Measurements from ENCODE around the gene SORCS2.

SORCS2 gene

DNA sequence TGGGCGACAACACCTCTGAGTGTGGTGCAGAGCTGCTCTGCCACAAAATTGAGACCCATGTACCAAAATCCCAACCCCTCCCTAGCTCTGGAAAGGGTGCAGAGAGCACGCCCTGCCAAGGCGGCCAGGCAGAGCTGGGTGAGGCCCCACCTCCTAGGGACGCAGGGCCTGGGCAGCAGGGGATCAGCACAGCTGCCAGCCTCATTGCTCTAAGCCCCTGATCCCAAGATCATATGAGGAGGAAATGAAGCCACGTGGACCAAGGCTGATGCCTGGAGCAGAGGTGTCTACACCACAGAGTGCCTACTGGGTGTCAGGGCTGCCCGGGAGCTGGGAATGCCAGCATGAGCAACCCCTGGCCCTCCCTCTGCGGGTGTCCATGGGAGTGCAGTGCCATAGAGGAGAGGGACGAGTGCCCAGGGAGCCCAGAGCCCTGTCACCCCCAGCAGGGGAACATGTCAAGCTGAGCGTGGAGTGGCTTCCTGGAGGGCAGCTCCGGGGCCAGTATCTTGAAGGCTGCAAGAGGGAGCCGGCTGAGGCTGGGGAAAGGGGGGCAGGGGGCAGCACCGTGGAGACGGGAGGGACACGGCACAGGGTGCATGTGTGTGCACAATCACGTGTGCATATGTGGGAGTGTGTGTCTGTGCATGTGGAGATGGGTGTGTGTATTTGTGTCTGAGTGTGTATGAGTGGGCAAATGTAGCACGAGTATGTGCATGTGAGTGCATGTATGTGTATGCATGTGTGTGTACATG is 306.3 kb downstream of the SORCS2 start:
- Histone ChIP-seq H3K4me1 (ENCODE audit: insufficient read depth, low read length) (no peaks in the 10 kb centered on the region), H3K9ac (ENCODE audit: low read depth, low read length) (no peak overlapping the region), H3K9me3 (ENCODE audit: control insufficient read depth, insufficient read depth, low read length) (no peaks in the 10 kb centered on the region), H3K36me3 (ENCODE audit: insufficient read depth, low read length) (no peaks in the 10 kb centered on the region)

DNA sequence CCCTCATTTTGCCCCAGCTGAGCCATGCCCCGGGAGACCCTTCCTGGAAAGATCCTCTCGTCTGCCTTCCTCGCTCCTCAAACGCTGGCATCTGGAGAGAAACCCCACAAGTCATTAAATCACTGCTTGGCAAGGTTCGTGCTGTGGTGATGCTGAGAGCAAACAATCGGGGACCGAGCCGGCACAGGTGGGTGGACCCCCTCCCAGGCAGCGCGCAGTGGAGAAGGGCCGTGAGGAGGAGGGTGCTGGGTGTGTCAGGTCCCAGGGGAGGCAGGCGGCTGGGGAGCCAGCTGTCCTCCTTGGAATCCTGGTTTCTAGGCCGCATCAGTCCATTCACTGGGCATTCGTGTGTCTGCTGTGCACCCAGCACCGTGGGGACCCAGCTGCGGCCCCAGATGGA is 307.3 kb downstream of the SORCS2 start:
- Histone ChIP-seq H3K36me3 (ENCODE audit: insufficient read depth, low read length) (no peaks in the 10 kb centered on the region), H3K9ac (ENCODE audit: low read depth, low read length) (no peak overlapping the region), H3K4me1 (ENCODE audit: insufficient read depth, low read length) (no peaks in the 10 kb centered on the region), H3K9me3 (ENCODE audit: control insufficient read depth, insufficient read depth, low read length) (no peaks in the 10 kb centered on the region)

DNA sequence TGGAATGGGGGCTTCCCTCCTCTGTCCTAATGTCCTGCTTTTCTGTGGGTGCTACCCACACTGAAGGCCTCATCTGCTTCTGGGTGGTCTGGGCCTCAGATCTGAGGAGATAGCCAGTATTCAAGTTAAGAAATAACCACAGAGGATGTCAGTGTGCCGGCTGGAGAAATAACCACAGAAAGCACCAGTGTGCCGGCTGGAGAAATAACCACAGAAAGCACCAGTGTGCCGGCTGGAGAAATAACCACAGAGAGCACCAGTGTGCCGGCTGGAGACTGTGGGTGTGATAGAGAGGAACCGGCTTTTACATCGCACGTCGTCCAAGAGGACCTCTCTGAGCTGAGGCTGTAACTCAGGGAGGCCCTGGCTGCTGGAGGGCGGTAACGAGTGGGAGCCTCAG is 308.1 kb downstream of the SORCS2 start:
- Histone ChIP-seq H3K9ac (ENCODE audit: low read depth, low read length) (no peak overlapping the region), H3K4me1 (ENCODE audit: insufficient read depth, low read length) (no peaks in the 10 kb centered on the region), H3K9me3 (ENCODE audit: control insufficient read depth, insufficient read depth, low read length) (no peaks in the 10 kb centered on the region), H3K36me3 (ENCODE audit: insufficient read depth, low read length) (no peaks in the 10 kb centered on the region)

DNA sequence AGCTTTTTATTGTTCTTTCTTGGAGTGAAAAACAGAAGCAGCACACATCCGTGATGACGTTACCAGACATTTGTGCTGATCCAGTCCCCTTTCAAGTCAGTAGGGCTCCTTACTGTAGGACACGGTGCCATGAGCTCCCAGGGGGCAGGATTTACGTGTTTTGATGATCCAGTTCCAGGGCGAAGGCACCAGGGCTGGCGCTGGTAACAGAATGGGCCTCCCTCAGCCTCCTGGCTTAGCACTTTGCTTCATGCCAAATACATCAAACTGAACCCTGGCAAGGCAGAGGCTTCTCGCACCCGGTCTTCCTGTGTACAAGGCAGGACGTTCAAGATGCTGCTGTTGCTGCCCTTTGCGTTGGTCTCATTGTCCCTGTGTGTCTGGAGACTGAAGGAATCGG is 309.0 kb downstream of the SORCS2 start:
- no peaks in the 10 kb centered on the region for H3K4me1 ChIP-seq (ENCODE audit: insufficient read depth, low read length)
- no peaks in the 10 kb centered on the region for H3K36me3 ChIP-seq (ENCODE audit: insufficient read depth, low read length)
- H3K9ac ChIP-seq (ENCODE audit: low read depth, low read length) = no peak overlapping the region
- H3K9me3 ChIP-seq (ENCODE audit: control insufficient read depth, insufficient read depth, low read length) = no peaks in the 10 kb centered on the region

DNA sequence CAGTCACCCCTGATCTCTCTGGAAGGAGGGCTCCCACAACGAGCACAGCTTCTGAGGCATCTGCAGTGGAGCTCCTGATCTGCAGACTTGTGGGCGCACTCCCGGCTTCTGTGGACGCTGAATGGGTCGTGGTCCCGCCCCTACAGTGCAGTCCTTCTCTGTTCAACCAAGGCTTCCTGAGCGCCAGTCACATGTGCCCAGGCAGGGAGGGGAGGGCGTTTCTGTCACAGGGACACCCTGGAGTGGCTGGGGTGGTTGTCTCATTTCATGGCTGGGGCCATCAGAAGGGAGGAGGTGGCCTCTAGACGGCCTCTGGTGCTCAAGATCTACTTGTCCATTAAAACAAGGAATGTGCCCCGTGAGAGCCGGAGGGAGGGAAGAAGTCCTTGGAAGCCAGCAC is 309.5 kb downstream of the SORCS2 start:
- no peaks in the 10 kb centered on the region for H3K9me3 ChIP-seq (ENCODE audit: control insufficient read depth, insufficient read depth, low read length)

DNA sequence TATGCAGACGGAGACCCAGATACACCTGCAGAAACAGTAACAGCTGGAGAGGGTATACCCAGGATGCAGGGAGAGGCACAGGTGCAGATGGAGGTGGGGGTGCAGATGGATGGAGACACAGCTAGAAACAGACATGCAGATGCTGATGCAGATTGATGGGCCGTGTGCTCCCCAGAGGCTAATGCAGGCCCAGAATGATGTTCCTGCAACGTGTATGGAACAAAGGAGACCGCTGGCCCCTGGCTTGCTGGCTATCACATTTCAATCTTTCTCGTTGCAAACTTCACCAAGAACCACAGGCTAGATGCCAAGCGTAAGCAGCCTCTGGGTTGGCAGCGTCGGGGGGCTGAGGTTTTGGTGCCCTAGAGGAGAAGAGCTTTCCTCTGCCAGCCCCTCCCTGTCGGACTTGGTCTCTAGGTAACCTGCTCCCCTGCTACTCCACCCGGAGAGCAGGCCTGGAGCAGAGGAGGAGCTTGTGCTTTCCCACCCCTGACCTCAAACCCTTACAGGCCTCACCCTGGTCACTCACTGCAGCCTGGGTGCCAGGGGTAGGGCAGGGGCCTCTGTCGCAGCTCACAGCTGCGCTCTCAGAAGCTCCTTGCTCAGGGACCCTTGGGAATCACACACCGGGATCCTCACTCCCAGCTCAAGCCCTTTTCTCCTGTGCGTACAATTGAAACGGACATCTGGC is 311.4 kb downstream of the SORCS2 start:
- H3K9me3 ChIP-seq (ENCODE audit: control insufficient read depth, insufficient read depth, low read length) = no peaks in the 10 kb centered on the region
- H3K36me3 ChIP-seq (ENCODE audit: insufficient read depth, low read length) = no peaks in the 10 kb centered on the region
- H3K4me1 ChIP-seq (ENCODE audit: insufficient read depth, low read length) = no peaks in the 10 kb centered on the region
- H3K9ac ChIP-seq (ENCODE audit: low read depth, low read length) = no peak overlapping the region

More for the DNA sequence above, 309.5 kb downstream of the SORCS2 start:
- Histone ChIP-seq H3K36me3 (ENCODE audit: insufficient read depth, low read length) (no peaks in the 10 kb centered on the region), H3K4me1 (ENCODE audit: insufficient read depth, low read length) (no peaks in the 10 kb centered on the region), H3K9ac (ENCODE audit: low read depth, low read length) (no peak overlapping the region)

DNA sequence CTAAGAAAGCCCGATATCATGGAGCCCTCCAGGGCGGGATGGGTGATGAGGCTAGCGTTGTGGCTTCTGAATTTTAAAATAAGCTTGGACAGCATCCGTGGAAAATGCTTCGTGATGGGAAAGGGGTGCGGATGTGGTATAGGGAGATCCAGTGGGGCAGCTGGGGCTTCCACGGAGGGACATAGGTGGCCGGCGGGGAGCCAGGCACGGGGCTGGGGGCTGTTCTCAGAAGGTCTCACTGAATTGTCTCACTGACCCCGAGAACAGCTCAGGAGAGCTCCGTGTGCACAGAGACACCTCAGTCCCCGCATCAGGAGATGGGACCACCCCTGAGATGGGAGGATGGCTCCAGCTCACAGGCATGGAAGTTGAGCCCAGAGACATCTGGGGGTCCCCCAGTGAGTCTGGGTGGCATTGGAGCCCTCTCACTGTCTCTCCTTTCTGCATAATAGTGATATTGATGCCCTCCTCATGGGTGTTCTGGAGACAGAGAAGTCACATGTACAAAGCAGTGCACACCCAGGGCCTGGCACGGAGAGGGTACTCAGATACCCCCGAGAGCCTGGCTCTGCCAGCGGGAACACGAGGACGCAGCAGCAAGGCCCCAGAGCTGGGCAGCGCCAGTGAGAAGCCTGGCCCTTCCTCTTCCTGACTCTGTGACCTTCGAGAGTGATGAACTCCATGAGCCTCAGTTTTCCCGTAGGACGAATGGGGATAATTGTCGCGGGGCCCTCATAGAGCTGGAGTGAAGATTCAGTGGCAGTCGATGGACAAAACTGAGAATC is 313.0 kb downstream of the SORCS2 start:
- no peak overlapping the region for H3K9ac ChIP-seq (ENCODE audit: low read depth, low read length)
- no peaks in the 10 kb centered on the region for H3K9me3 ChIP-seq (ENCODE audit: control insufficient read depth, insufficient read depth, low read length)
- H3K4me1 ChIP-seq (ENCODE audit: insufficient read depth, low read length) = no peaks in the 10 kb centered on the region
- H3K36me3 ChIP-seq (ENCODE audit: insufficient read depth, low read length) = no peaks in the 10 kb centered on the region

DNA sequence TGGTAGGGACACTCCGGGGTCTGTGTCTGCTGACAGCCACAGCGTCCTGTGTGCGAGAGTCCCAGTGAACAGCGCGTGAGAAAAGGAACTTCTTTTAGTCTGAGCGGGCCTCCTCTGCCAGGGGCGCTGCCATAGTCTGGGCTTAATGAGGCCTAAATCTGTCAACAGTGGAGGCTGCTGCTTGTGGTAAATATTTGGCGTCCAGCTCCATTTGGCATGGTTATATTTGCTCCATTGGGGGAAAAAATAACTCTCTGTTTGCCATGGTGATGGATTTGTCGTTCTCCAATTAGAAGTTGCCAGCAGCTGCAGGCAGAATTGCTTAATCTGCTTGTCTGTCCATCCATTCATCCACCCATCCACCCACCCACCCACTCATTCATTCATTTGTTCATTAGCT is 313.8 kb downstream of the SORCS2 start:
- Histone ChIP-seq H3K9me3 (ENCODE audit: control insufficient read depth, insufficient read depth, low read length) (no peaks in the 10 kb centered on the region), H3K4me1 (ENCODE audit: insufficient read depth, low read length) (no peaks in the 10 kb centered on the region), H3K36me3 (ENCODE audit: insufficient read depth, low read length) (no peaks in the 10 kb centered on the region), H3K9ac (ENCODE audit: low read depth, low read length) (no peak overlapping the region)

DNA sequence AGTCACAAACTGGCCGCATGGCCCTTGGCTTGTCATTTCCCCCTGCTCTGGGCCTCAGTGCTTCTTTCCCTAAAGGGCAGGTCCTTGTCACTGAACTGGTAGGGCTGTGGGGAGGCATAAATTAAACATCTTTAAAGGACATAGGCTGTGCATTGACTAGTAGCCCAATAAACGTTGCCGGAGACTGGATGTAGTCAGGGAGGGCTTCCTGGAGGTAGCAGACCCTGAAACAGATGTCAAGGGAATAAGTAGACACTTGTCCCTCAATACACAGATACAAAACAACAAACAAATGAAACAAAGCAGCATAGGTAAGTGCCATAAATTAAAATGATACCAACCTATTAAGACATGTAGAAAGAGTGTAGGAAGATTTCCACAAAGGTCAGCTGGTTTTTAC is 314.2 kb downstream of the SORCS2 start:
- Histone ChIP-seq H3K36me3 (ENCODE audit: insufficient read depth, low read length) (no peaks in the 10 kb centered on the region), H3K9ac (ENCODE audit: low read depth, low read length) (no peak overlapping the region), H3K9me3 (ENCODE audit: control insufficient read depth, insufficient read depth, low read length) (no peaks in the 10 kb centered on the region), H3K4me1 (ENCODE audit: insufficient read depth, low read length) (no peaks in the 10 kb centered on the region)

DNA sequence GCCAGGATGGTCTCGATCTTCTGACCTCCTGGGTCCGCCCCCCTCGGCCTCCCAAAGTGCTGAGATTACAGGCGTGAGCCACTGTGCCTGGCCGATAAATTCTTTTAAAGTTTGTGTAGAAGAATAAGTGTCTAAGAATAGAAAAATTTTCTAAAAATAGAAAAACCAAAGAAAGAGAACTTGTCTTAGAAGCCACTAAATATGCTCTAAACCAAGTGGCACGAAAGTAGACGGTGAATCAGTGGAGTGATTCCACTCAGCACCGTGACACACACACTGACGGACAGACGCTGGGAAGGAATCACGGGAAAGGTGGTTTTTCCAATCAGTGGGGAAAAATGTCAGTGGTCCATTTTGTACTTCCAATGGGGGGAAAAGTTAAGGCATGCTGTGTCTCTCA is 315.0 kb downstream of the SORCS2 start:
- Histone ChIP-seq H3K9ac (ENCODE audit: low read depth, low read length) (no peak overlapping the region), H3K36me3 (ENCODE audit: insufficient read depth, low read length) (no peaks in the 10 kb centered on the region), H3K9me3 (ENCODE audit: control insufficient read depth, insufficient read depth, low read length) (no peaks in the 10 kb centered on the region), H3K4me1 (ENCODE audit: insufficient read depth, low read length) (no peaks in the 10 kb centered on the region; the same call in 1 of the 2 replicates)

DNA sequence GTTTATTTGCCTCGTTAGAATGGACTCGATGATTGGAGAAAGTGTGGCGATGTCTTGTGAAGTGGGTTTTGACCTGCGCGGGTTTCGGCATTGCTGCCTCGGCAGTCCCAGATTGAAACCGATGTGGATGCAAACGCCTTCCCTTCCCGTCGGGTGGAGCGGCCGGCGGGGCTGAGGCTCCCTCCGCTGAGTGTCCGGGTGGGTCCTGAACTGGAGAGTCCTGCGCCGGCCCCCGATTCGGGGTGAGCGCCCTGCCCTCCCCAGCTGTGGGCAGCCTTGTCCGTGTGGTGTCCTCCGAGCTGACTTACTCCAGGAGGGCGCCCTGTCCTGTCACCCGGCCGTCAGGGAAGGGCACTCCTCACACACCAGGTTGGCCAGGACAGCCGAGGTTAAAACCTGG is 317.7 kb downstream of the SORCS2 start:
- Histone ChIP-seq H3K4me1 (ENCODE audit: insufficient read depth, low read length) (peaks cover 5% of the 10 kb centered on the region; the same call in 1 of the 2 replicates), H3K36me3 (ENCODE audit: insufficient read depth, low read length) (no peaks in the 10 kb centered on the region), H3K9ac (ENCODE audit: low read depth, low read length) (no peak overlapping the region), H3K9me3 (ENCODE audit: control insufficient read depth, insufficient read depth, low read length) (no peaks in the 10 kb centered on the region)

DNA sequence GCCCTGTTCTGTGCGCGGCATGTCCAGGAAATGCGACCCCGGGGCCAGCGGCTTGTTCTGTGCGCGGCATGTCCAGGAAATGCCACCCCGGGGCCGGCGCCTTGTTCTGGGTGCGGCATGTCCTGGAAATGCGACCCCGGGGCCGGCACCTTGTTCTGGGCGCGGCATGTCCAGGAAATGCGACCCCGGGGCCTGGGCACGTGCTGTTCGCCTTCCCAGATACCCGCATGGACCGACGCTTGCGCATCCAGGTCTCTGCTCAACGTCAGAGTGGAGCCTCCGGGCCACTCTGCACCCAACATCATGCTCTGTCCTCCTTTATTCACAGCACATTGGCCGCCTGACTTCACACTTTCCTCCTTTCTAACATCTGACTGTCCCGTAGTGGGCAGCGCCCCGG is 318.2 kb downstream of the SORCS2 start:
- Histone ChIP-seq H3K9ac (ENCODE audit: low read depth, low read length) (no peak overlapping the region), H3K36me3 (ENCODE audit: insufficient read depth, low read length) (no peaks in the 10 kb centered on the region), H3K9me3 (ENCODE audit: control insufficient read depth, insufficient read depth, low read length) (no peaks in the 10 kb centered on the region), H3K4me1 (ENCODE audit: insufficient read depth, low read length) (peaks cover 7% of the 10 kb centered on the region; the same call in 1 of the 2 replicates)

DNA sequence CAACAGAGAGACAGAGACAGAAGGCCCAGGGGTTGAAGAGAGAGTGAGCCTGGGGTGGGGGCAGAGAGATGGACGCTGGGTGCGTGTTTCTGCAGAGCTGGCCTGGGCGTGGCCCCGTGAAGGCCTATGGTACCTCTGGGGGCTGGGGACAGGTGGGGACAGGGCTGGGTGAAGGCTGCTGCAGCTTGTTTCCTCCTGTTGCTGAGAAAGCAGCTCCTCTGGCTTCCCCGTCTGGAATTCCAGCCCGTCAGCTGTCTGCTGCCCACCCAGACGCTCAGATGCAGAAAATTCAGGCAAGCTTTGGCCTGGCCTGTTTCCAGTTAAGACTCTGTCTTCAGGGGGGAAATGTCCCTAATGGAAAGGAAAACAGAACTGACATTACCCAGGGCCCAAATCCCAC is 319.2 kb downstream of the SORCS2 start:
- Histone ChIP-seq H3K36me3 (ENCODE audit: insufficient read depth, low read length) (no peaks in the 10 kb centered on the region), H3K4me1 (ENCODE audit: insufficient read depth, low read length) (peaks cover 11% of the 10 kb centered on the region; the same call in 1 of the 2 replicates), H3K9ac (ENCODE audit: low read depth, low read length) (no peak overlapping the region), H3K9me3 (ENCODE audit: control insufficient read depth, insufficient read depth, low read length) (no peaks in the 10 kb centered on the region)

DNA sequence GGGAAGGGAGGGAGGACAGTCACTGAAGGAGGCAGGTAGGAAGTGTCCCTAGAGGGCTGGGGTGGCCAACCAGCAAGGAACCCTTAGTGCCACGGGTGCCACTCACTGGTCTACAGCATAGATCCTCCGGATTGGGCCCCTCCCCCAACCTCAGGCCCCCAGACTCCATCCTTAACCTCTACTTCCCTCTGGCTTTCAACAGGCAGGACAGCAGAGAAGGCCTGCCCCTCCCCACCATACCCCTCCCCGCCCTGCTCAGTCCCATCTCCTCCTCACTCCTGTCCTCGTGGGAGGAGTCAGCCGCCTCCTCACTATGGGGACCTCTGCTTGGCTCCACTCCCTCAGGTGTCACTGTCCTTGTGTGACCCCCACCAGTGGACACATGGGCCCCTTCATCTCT is 320.1 kb downstream of the SORCS2 start:
- H3K4me1 ChIP-seq (ENCODE audit: insufficient read depth, low read length) = peaks cover 14% of the 10 kb centered on the region
- H3K9ac ChIP-seq (ENCODE audit: low read depth, low read length) = no peak overlapping the region
- no peaks in the 10 kb centered on the region for H3K9me3 ChIP-seq (ENCODE audit: control insufficient read depth, insufficient read depth, low read length)
- no peaks in the 10 kb centered on the region for H3K36me3 ChIP-seq (ENCODE audit: insufficient read depth, low read length)
